ENCODE results near the gene TUBA4B.

Gene TUBA4B

GRCh38 chr2:219258942-219259341 is 5.9 kb downstream of the TUBA4B start (continued):
- TF ChIP-seq ZNF140 (tag by site-specific recombination; IDR thresholded peaks at IDR 0.05), result peak; percentile 45; the same call in 1 of the 2 replicates
- peak; percentile 73 for TF ChIP-seq ZNF518A (tag by site-specific recombination; conservative IDR thresholded peaks at IDR 0.05; ENCODE audit: low read depth)
- 0 out of 2 replicates have a peak, but pooled peaks have one; percentile 45 for TF ChIP-seq ZNF560 (tag by site-specific recombination; IDR thresholded peaks at IDR 0.05; ENCODE audit: borderline replicate concordance)

GRCh38 chr2:219261024-219261855 is 8.2 kb downstream of the TUBA4B start:
- ChIA-PET CTCF (interaction anchor here (0.6 to 2.4 kb wide), 7 partner anchors 17 to 459 kb away, joined by 3 to 18 read pairs (median 5); partner anchors contain the start of genes ANKZF1 and DNAJB2), POLR2A (interaction anchor here (0.9 to 1.4 kb wide), 2 partner anchors 12 to 17 kb away, joined by 3 to 6 read pairs; no protein-coding TSS in a partner anchor)
- TF ChIP-seq PRDM10 (tag by site-specific recombination; IDR thresholded peaks at IDR 0.05) (peak; percentile 89), ZNF521 (tag by site-specific recombination; IDR thresholded peaks at IDR 0.05) (no peak), ZNF341 (tag by site-specific recombination; IDR thresholded peaks at IDR 0.05; ENCODE audit: low read depth) (peak; percentile 84), ZNF423 (tag by site-specific recombination; IDR thresholded peaks at IDR 0.05) (no peak)
- Histone ChIP-seq H3K4me1 (ENCODE audit: control insufficient read depth, insufficient read depth, low read length) (no peaks in the 10 kb centered on the region; the same call in 1 of the 2 replicates), H3K4me3 (ENCODE audit: low read depth, low read length) (no peak overlapping the region), H3K36me3 (ENCODE audit: control insufficient read depth in 2 of 2, insufficient read depth in 1 of 2, low read length in 2 of 2) (no peaks in the 10 kb centered on the region), H3K27ac (ENCODE audit: extremely low read depth, low read depth, low read length) (no peak overlapping the region), H3K9me3 (ENCODE audit: control insufficient read depth, insufficient read depth, low read depth, low read length) (no peaks in the 10 kb centered on the region)

- no peak overlapping the region for H3K4me3 ChIP-seq (ENCODE audit: low read depth, low read length)
- H3K4me1 ChIP-seq (ENCODE audit: control insufficient read depth, insufficient read depth, low read length), result no peaks in the 10 kb centered on the region; the same call in 1 of the 2 replicates
- no peaks in the 10 kb centered on the region for H3K9me3 ChIP-seq (ENCODE audit: control insufficient read depth, insufficient read depth, low read depth, low read length)
- POLR2A ChIA-PET, result no interaction called here
- no peak overlapping the region for H3K27ac ChIP-seq (ENCODE audit: extremely low read depth, low read depth, low read length)
- H3K36me3 ChIP-seq (ENCODE audit: control insufficient read depth in 2 of 2, insufficient read depth in 1 of 2, low read length in 2 of 2), result no peaks in the 10 kb centered on the region
- CTCF ChIA-PET, result interaction anchor here (0.7 to 4.9 kb wide), 4 partner anchors 10 to 29 kb away, joined by 3 to 34 read pairs (median 4); no protein-coding TSS in a partner anchor
- TF ChIP-seq ZNF560 (tag by site-specific recombination; IDR thresholded peaks at IDR 0.05; ENCODE audit: borderline replicate concordance) (no peak), ZNF292 (tag by site-specific recombination; IDR thresholded peaks at IDR 0.05; ENCODE audit: borderline replicate concordance, low read depth) (no peak), ZNF138 (tag by site-specific recombination; IDR thresholded peaks at IDR 0.05; ENCODE audit: borderline replicate concordance) (no peak), ZNF670 (tag by site-specific recombination; IDR thresholded peaks at IDR 0.05; ENCODE audit: low read depth) (no peak), ZBTB48 (tag by site-specific recombination; IDR thresholded peaks at IDR 0.05) (no peak), ZEB2 (tag by site-specific recombination; IDR thresholded peaks at IDR 0.05) (no peak), SETDB1 (IDR thresholded peaks at IDR 0.05; ENCODE audit: insufficient read length, low read length) (no peak), ZNF76 (tag by site-specific recombination; IDR thresholded peaks at IDR 0.05; ENCODE audit: borderline replicate concordance, low read depth) (no peak), ZNF837 (tag by site-specific recombination; IDR thresholded peaks at IDR 0.05) (no peak), REST (tag by site-specific recombination; IDR thresholded peaks at IDR 0.05) (no peak), ZNF701 (tag by site-specific recombination; IDR thresholded peaks at IDR 0.05) (no peak)
Observed at GRCh38 chr2:219266232-219266631, 13.2 kb downstream of the TUBA4B start.

Measured in HEK293 (cell line).